ENCODE results near the gene FREY1.

The FREY1 gene

GRCh38 chr11:45928535-45929215 lies 21.6 kb upstream of the FREY1 start:
- DNase-seq (ENCODE audit: low read depth in 3 of 3): no peak

GRCh38 chr11:45927684-45928413 lies 20.8 kb upstream of the FREY1 start:
- no peak for DNase-seq (ENCODE audit: low read depth in 3 of 3)

- no peak for DNase-seq (ENCODE audit: low read depth in 3 of 3)
These were observed 20.2 kb upstream of the FREY1 start for GRCh38 chr11:45927332-45927683.

- DNase-seq (ENCODE audit: low read depth in 3 of 3): no peak
These were observed 19.7 kb upstream of the FREY1 start for GRCh38 chr11:45926536-45927331.

- no peak for DNase-seq (ENCODE audit: low read depth in 3 of 3)
These were observed 18.9 kb upstream of the FREY1 start for GRCh38 chr11:45926001-45926401.

- DNase-seq (ENCODE audit: low read depth in 3 of 3): no peak
These were observed 18.5 kb upstream of the FREY1 start for GRCh38 chr11:45925550-45925949.

GRCh38 chr11:45924927-45925326 lies 17.9 kb upstream of the FREY1 start:
- no peak for DNase-seq (ENCODE audit: low read depth in 3 of 3)

- DNase-seq (ENCODE audit: low read depth in 3 of 3): no peak
These were observed 17.2 kb upstream of the FREY1 start for GRCh38 chr11:45924036-45924915.

- DNase-seq (ENCODE audit: low read depth in 3 of 3): no peak
These were observed 15.5 kb upstream of the FREY1 start, which contains the start of gene LARGE2 for GRCh38 chr11:45922425-45923082. LARGE2 (plus strand) TSS chr11:45922656; CDS start chr11:45922883, 227 bp downstream.

- DNase-seq (ENCODE audit: low read depth in 3 of 3): no peak
These were observed 14.7 kb upstream of the FREY1 start for GRCh38 chr11:45921561-45922424.

- no peak for DNase-seq (ENCODE audit: low read depth in 3 of 3)
These were observed 13.7 kb upstream of the FREY1 start for GRCh38 chr11:45920531-45921477.

GRCh38 chr11:45919806-45920530 lies 12.9 kb upstream of the FREY1 start:
- DNase-seq (ENCODE audit: low read depth in 3 of 3): no peak

- no peak for DNase-seq (ENCODE audit: low read depth in 3 of 3)
These were observed 12.0 kb upstream of the FREY1 start for GRCh38 chr11:45918962-45919675.

GRCh38 chr11:45918331-45918941 lies 11.4 kb upstream of the FREY1 start:
- DNase-seq (ENCODE audit: low read depth in 3 of 3): peak; percentile 29 to 39 (median 29)

GRCh38 chr11:45917623-45918330 lies 10.7 kb upstream of the FREY1 start, which contains the start of gene PEX16:
PEX16 (minus strand) TSS chr11:45917877; CDS start chr11:45917811, 66 bp downstream.
- DNase-seq (ENCODE audit: low read depth in 3 of 3): peak; percentile 81 to 91 (median 90)

GRCh38 chr11:45917286-45917622 lies 10.2 kb upstream of the FREY1 start:
- no peak for DNase-seq (ENCODE audit: low read depth in 3 of 3)

Data from stimulated activated CD4-positive, alpha-beta T cell treated with anti-CD3 and anti-CD28 coated beads, TNF-alpha, amount 100 ng/mL, for 4 hours (primary cell).